HG03139 (cell line): ENCODE measurements around the gene ZSWIM5.
"Not testable (repeated sequence)": the region's sequence is repeated elsewhere in the genome, so short reads cannot be mapped to it uniquely, and the experiment has no call there.

Experiments
- ATAC-seq: cut with Tn5 transposase; IDR thresholded peaks from one replicate; pipeline ENCODE4 v1.9.1; 2021; ENCODE audit not compliant: unreplicated experiment

ZSWIM5 gene

DNA sequence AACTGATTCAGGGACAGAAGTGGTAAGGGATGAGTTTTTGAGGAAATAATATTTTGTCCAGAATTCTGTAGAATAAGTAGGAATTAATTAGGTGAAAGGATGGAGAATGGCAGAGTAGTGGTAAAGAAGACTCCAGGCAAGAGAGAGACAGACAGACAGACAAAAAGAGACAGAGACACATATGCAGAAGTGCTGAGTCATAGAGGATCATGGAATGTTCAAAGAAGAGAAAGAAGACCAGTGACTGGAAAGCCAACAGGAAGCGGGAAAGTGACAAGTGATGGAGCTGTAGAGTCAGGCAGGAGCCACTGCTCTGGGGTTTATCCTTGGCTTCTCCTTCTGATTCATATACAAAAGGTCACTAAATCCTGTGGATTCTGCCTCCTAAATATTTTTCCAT is 108.5 kb downstream of the ZSWIM5 start:
- ATAC-seq: no peak

DNA sequence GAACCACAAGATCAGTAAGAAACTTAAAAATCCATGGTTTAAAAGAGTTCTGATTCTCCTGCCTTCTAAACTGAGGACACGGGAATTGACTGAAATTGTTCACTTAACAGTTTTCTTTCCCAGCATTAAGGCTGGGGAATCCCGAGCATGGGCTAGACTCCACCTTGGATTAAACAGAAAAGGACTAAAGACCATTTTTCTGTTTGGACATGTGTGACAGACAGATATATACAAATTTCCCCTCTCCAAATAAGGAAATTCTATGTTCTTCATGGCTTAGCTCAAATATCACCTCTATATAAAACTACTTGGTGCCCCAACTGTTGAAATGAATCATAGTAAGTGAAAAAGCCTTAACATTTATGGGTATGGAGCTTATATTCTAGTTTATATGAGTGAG is 109.3 kb downstream of the ZSWIM5 start:
- no peak for ATAC-seq

DNA sequence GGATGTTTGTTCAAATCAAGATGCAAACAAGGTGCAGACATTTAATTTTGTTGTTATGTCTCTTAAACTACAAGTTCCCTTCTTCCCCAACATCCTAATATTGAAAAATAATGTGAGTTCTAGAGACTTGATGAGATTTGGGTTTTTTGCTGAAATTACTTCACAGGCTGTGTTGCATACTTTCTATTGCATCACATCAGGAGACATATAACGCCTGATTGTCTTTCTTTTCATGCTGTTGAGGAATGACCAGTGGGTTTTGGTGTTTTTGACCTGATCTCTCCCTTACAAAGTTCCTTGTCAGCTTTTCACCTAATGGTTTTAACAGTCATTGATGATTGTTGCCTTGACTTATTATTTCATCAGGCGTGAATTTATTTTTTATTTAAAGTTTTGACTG is 111.0 kb downstream of the ZSWIM5 start:
- no peak for ATAC-seq

DNA sequence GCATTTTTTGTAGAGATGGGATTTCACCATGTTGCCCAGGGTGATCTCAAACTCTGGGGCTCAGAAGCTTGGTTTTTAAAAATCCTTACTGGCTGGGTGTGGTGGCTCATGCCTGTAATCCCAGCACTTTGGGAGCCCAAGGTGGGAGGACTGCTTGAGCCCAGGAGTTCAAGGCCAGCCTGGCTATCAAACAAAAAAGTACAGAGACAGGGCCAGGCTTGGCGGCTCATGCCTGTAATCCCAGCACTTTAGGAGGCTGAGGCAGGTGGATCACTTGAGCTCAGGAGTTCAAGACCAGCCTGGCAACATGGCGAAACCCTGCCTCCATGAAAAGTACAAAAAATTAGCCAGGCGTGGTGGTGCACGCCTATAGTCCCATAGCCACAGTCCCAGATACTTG is 112.0 kb downstream of the ZSWIM5 start:
- ATAC-seq: not testable (repeated sequence)

DNA sequence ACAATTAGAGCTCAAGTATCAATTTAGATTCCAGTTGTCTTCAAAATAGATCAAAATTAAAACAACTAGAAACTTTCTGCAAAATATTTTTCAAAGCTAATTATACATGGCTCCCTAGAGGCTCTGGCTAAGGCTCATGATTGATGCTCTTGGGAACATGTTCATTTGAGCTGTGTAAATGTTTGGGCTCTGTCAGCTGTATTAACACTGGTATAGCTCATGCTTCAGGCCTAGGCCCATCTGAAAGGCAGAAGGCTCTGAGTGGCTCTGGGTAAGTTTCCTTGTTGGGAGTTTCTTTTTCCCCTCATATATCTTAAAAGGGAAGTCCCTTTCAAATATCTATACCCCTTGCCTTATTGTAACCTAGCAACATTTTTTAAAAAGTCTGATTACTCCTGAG is 113.1 kb downstream of the ZSWIM5 start:
- ATAC-seq: no peak

DNA sequence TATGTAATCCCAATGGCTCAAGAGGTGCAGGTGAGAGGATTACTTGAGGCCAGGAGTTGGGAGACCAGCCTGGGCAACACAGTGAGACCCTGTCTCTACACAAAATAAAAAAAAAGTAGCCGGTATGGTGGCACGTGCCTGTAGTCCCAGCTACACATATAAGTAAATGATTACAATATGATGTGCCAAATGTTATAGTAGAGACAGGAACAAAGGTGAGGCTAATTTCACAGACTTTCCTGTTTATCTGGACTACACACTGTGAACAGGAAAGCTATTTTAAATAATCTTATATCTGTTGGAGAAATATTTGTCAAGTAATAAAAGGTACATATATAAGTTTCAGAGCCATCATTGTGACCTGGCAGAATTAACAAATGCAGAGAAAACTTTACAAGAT is 116.7 kb downstream of the ZSWIM5 start:
- ATAC-seq: no peak

DNA sequence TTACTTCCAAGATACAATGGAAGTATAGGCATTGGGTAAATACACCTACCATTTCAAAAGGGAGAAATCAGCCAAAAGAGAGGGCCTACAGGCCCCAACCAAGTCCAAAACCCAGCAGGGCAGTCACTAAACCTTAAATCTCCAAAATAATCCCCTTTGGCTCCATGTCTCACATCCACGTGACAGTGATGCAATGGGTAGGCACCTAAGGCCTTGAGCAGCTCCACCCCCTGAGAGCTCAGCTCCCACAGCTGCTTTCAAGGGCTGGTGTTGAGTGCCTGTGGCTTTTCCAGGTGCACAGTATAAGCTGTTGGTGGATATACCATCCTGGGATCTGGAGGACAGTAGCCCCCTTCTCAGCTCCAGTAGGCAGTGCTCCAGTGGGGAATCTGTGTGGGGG is 121.8 kb downstream of the ZSWIM5 start:
- no peak for ATAC-seq

DNA sequence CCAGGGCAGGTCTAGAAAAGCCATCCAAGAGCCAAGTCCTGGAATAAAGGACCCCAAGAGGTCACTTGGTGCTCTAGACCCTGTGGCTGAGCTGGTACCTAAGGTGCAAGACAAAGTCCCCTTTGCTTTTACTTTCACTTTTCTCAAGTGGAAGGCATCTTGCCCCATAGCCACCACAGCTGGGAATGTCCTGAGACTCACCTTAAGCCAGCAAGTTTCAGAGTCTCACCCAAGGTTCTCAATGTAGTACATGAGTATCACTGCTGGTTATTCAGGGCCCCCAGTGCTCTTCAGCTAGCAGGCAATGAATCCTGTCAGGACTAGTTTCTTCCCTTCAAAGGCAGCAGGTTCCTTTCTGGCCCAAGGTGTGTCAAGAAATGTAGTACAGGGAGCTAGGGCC is 126.9 kb downstream of the ZSWIM5 start:
- ATAC-seq: no peak

DNA sequence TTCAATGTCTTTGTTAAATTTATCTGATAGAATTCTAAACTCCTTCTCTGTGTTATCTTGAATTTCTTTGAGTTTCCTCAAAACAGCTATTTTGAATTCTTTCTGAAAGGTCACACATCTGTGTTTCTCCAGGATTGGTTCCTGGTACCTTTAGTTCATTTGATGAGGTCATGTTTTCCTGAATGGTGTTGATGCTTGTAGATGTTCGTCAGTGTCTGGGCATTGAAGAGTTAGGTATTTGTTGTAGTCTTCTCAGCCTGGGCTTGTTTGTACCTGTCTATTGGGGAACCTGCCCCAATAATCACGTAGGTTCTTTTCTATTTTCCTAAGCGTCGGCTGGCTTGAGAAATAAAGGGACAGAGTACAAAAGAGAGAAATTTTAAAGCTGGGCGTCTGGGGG is 129.4 kb downstream of the ZSWIM5 start:
- ATAC-seq: not testable (repeated sequence)

DNA sequence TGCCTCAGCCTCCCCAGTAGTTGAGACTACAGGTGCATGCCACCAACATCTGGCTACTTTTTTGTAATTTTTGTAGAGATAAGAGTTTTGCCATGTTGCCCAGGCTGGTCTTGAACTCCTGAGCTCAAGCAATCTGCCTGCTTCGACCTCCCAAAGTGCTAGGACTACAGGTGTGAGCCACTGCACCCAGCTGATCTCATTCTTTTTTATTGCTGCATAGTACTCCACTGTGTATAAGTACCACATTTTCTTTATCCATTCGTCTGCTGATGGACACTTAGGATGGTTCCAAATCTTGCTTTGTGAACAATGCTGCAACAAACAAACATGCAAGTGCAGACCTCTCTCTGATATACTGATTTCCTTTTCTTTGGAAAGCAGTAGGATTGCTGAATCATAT is 134.8 kb downstream of the ZSWIM5 start:
- no peak for ATAC-seq

DNA sequence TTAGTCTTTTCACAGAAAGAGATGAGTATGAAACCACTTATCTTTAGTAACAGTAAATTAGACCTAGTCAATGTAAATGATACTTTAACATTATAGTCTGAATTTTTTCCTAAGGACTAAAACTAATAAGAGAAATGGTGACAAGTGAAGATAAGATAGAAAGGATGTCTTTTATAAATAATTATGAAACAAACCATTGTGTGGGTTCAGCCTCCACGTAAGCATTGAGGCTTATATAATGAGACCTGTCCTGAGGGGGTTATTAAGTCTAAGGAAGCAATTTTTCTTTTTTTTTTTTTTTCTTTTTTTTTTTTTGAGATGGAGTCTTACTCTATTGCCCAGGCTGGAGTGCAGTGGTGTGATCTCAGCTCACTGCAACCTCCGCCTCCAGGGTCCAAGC is 138.6 kb downstream of the ZSWIM5 start:
- no peak for ATAC-seq

DNA sequence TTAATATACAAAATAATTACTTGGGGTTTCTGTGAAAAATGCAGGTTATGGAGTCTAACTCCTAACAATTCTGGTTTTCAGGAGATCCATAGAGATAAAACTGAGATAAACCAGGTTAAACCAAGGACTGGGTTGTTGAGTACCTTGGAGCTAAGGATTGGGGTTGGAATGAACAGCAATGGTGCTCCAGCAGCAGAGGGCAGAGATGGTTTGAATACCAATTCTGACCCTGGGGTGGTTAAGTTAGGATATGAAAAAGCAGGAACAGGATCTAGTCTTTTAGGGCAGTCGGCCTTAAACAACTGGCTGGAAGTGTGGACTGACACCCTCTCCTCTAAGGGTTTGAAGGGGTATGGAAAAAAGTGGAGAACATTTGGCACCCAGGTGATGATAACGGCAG is 141.3 kb downstream of the ZSWIM5 start:
- ATAC-seq: no peak

DNA sequence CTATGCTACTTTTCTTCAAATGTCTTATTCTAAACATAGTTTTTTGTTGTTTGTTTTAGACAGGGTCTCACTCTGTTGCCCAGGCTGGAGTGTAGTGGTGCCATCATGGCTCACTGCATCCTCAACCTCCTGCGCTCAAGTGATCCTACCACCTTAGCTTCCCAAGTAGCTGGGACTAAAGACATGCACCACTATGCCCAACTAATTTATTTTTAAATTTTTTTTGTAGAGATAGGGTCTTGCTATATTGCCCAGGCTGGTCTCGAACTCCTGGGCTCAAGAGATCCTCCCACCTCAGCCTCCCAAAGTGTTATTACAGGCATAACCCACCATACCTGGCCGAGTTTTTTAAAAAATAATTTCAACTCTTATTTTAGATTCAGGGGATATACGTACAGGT is 143.9 kb downstream of the ZSWIM5 start:
- ATAC-seq: not testable (repeated sequence)

DNA sequence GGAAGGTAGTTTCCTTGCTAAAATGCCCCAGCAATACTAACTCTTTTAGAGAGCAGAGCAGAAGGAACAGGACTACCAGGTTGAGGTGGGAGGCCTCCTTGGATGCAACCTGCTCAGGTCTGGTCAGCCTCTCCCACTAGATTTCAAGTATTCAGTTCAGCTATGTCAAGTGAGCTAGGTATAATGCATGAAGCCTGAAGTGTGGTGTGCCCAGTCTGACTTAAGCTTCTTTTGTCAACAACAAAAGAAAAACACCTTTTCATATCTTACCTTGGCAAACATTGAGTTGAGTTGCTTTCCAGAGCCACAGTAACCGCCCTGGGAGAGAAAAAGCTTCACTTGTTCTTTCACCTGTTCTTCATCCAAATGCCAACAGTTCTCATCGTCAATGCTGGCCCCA is 146.6 kb downstream of the ZSWIM5 start:
- no peak for ATAC-seq

DNA sequence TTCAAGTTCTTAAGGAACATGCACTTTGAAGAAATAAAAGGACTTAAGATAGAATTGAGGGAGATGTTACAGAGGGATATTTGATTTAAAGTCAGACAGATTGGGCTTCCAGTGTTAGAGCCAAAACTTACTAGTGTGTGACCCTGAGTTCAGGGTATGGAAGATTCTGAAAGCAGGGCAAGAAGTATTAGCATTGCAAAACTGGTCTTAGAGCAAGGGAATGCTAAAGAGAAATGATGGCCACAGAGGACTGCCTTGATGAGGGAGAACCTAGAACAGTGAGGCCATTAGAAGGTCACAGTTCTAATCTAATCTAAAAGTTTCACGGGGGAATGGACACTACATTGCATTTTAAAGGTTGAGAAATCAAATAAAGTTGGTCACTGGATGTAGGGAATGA is 148.9 kb downstream of the ZSWIM5 start:
- ATAC-seq: no peak

DNA sequence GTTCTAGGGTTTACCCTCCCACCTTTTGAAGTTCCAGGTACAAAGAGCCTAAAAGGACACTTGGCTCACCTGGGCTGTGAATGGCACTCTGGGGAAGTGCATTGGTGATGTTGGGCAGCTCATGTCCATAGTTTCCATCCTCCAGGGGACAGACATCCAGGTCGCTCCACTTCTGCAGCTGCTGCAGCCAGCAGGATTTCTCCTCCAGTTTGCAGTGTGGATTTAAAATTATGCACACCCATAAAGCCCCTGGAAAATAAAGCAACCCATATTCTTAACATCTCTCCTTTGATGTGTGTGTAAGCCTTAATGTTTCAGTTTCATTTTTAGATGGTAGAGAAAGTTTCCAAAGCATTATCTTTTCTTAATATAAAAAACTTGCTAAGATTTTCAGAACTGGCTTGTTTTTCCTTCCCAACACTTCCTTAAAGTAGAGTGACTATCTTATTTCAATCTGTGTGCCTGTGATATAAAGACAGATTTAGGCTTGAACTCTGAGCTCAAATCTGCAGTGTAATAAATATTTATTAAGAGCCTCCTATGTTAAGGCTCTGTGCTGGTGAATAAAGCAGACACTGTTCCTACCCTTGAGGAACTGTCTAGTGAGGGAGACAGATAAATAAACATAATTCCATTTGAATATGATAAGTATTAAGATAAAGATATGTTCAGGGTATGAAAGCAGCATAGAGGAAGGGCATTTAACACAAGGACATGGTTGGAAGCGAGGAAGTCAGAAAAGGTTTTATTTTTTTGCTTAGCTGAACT is 155.2 kb downstream of the ZSWIM5 start:
- ATAC-seq: no peak

DNA sequence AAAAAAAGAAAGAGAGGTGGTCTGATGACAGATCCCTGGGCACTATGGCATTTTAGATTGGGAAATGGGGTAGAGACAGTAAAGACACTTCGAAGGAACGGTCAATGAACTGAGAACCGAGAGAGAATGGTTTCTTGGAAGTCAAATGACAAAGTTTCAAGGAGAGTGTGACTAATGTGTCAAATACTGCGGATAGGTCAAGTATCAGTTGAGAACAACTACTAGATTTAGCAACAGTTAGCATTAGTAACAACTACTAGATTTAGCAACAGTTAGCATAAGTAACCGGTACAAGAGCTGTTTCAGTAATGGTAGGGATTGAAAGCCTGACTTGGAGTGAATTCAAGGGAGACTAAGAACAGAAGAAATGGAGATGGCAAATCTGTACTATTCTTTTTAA is 159.4 kb downstream of the ZSWIM5 start:
- no peak for ATAC-seq

DNA sequence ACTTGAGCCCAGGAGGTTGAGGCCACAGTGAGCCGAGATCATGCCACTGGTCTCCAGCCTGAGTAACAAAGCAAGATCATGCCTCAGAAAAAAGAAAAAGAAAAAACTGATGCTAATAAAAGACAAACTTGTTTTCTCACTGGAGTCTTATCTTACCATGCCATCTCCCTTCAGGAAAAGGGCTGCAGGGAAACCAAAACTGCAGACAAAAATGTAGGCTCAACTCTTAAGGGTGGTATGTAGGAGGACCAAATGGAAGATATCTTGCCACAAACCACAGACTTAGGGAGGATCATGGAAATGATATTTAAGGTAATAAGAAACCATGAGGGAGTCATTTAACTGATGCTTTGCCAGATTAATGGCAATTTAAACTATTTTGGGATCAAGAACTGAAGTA is 161.5 kb downstream of the ZSWIM5 start:
- ATAC-seq: no peak

DNA sequence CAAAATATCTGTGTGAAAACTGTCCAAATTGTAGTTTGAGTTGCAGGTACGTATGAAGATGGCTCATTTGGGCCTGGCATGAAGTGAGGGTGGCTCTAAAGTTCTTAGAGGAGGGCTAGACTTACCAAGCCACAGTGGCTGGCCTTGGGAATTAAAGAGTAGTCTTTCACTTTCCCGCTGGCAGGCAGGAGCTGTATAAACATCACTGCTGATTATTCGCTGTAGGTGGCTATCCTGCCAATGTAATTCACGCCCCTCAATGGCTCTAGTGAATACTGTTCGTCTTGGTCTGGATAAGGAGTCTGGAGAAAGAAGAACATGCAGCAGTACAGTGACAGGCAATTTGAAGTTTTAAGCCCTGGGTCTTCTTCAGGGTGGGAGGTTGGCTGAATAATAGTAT is 163.3 kb downstream of the ZSWIM5 start:
- no peak for ATAC-seq

DNA sequence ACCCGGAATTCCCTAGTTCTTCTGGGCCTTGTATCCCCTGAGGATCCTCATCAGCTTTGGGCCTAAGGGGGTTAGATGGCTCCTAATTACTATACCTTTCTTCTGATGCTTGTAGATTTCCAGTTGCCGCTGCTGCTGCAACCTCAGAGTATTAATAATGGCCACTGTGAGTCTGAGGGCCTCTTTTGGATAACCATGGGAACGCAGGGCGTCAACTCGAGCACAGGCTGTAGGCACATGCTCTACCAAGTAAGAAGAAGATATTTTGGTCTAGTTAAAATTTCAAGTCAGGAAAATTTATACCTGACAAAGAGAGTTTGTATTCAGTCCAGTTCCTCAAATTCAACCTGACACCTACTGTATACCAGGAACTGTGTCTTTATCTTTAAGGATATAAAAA is 166.1 kb downstream of the ZSWIM5 start:
- ATAC-seq: no peak

DNA sequence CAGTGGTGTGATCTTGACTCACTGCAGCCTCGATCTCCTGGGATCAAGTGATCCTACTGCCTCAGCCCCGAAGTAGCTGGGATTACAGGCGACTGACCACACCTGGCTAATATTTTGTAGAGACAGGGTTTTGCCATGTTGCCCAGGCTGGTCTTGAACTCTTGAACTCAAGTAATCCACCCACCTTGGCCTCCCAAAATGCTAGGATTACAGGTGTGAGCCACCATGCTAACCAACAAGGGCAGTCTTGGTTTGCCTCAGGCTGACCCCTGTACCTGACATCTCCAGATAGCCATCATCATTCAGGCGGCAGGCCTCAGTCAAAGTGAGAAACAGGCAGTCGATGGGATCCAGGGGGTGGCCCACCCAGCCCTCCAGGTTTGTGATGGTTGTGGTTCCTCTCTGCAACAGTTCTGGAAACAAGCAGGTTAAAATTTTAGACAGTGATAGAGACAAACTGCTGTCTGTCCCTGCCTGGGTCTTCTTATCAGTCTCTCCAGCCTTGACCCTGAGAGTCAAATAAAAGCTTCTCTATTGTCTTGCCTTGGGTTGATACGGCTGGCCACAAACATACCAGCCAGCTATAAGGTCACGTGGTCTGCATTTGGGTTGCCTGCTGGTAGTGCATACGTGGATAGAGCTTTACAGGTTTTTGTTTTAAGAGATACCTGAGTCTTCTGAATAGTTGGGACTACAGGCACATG is 167.6 kb downstream of the ZSWIM5 start:
- ATAC-seq: no peak

DNA sequence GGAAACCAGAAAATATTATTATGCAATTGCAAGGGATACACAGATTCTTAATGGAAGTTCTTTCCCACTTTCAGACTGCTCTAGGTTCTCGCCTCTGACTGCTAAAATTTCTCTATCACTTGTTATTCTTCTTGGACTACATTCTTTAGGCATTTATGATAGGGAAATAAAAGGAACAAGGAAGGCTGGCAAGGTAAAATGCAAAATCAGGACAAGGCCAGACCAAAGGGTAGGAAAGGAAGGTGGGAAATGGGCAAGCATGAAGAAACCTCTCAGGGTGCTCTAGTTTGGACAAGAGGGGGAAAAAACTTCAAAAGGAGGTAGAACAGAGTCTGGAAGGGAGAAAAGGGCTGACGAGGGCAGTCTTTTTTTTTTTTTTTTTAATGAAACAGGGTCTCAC is 168.2 kb downstream of the ZSWIM5 start:
- ATAC-seq: no peak

DNA sequence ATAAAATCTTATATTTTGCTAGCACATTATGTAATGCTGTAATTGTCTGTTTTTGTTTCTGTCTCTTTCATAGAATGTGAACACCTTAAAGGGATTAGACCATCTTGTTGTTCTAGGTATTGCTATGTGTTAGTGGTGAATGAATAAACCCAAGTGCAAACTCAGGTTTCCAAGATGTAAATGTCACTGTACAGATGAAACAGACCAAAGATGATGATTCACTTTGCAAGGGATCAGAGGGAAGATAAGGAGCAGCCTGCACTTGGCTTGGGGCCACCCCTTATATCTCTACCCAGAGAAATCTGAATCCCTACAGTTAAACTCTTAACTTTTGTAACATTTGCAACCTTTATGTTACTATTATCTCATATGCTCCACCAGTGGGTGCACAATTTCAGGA is 168.9 kb downstream of the ZSWIM5 start:
- no peak for ATAC-seq
